Measurements from ENCODE around the gene SYNGAP1. TPM values are rescaled to one million over a fixed set of nuclear protein-coding genes. Genes with fewer than 3 reads are reported as not detected.

SYNGAP1 gene
- total RNA-seq, 1 donor from 2014 or later = 48.6 TPM

- Mint-ChIP-seq H3K4me1 (ENCODE audit: unreplicated experiment) (peaks cover 37% of the 10 kb centered on the region), H3K27me3 (ENCODE audit: unreplicated experiment) (peaks cover 29% of the 10 kb centered on the region), H3K36me3 (ENCODE audit: low read depth, unreplicated experiment) (peaks cover 40% of the 10 kb centered on the region), H3K4me3 (ENCODE audit: unreplicated experiment) (peak overlapping the region; percentile 89), H3K27ac (ENCODE audit: unreplicated experiment) (peak overlapping the region; percentile 48), H3K9me3 (ENCODE audit: unreplicated experiment) (no peaks in the 10 kb centered on the region)
- no peak for DNase-seq (ENCODE audit: low spot score)
- no peak for TF ChIP-seq CTCF (IDR thresholded peaks at IDR 0.05; ENCODE audit: unreplicated experiment)
These were observed 8.2 kb upstream of the SYNGAP1 start for GRCh38 chr6:33411632-33412005.

GRCh38 chr6:33412140-33413009, 7.5 kb upstream of the SYNGAP1 start:
- no peaks in the 10 kb centered on the region for H3K9me3 Mint-ChIP-seq (ENCODE audit: unreplicated experiment)
- peaks cover 30% of the 10 kb centered on the region for H3K27me3 Mint-ChIP-seq (ENCODE audit: unreplicated experiment)
- peaks cover 43% of the 10 kb centered on the region for H3K36me3 Mint-ChIP-seq (ENCODE audit: low read depth, unreplicated experiment)
- H3K4me3 Mint-ChIP-seq (ENCODE audit: unreplicated experiment) = peak overlapping the region; percentile 82
- peaks cover 44% of the 10 kb centered on the region for H3K4me1 Mint-ChIP-seq (ENCODE audit: unreplicated experiment)
- no peak for DNase-seq (ENCODE audit: low spot score)
- no peak for TF ChIP-seq CTCF (IDR thresholded peaks at IDR 0.05; ENCODE audit: unreplicated experiment)
- no peak overlapping the region for H3K27ac Mint-ChIP-seq (ENCODE audit: unreplicated experiment)

GRCh38 chr6:33413241-33414120, 6.4 kb upstream of the SYNGAP1 start:
- no peak for DNase-seq (ENCODE audit: low spot score)
- H3K27ac Mint-ChIP-seq (ENCODE audit: unreplicated experiment) = peak overlapping the region; percentile 72
- no peaks in the 10 kb centered on the region for H3K9me3 Mint-ChIP-seq (ENCODE audit: unreplicated experiment)
- TF ChIP-seq CTCF (IDR thresholded peaks at IDR 0.05; ENCODE audit: unreplicated experiment) = no peak
- peaks cover 51% of the 10 kb centered on the region for H3K4me1 Mint-ChIP-seq (ENCODE audit: unreplicated experiment)
- H3K27me3 Mint-ChIP-seq (ENCODE audit: unreplicated experiment) = peaks cover 33% of the 10 kb centered on the region
- peak overlapping the region; percentile 82 for H3K4me3 Mint-ChIP-seq (ENCODE audit: unreplicated experiment)
- H3K36me3 Mint-ChIP-seq (ENCODE audit: low read depth, unreplicated experiment) = peaks cover 43% of the 10 kb centered on the region

- H3K27me3 Mint-ChIP-seq (ENCODE audit: unreplicated experiment) = peaks cover 31% of the 10 kb centered on the region
- H3K4me3 Mint-ChIP-seq (ENCODE audit: unreplicated experiment) = peak overlapping the region; percentile 25
- H3K27ac Mint-ChIP-seq (ENCODE audit: unreplicated experiment) = no peak overlapping the region
- H3K4me1 Mint-ChIP-seq (ENCODE audit: unreplicated experiment) = peaks cover 56% of the 10 kb centered on the region
- H3K36me3 Mint-ChIP-seq (ENCODE audit: low read depth, unreplicated experiment) = peaks cover 44% of the 10 kb centered on the region
- peak; percentile 43 for DNase-seq (ENCODE audit: low spot score)
- H3K9me3 Mint-ChIP-seq (ENCODE audit: unreplicated experiment) = no peaks in the 10 kb centered on the region
- peak; percentile 23 for TF ChIP-seq CTCF (IDR thresholded peaks at IDR 0.05; ENCODE audit: unreplicated experiment)
These were observed 5.1 kb upstream of the SYNGAP1 start for GRCh38 chr6:33414592-33415271.
